Muscle of leg (tissue), 11 donors: Measurements from ENCODE around the gene AGAP3. TPM values are rescaled to one million over a fixed set of nuclear protein-coding genes. Genes with fewer than 3 reads are reported as not detected.

Source experiments
- DNase-seq: peaks from one replicate; pipeline ENCODE4 v3.0.0; 2013
- H3K27ac ChIP-seq: one replicate; pipeline ENCODE4 v1.5.1; 2013; ENCODE audit warnings: mild to moderate bottlenecking, low read length, control low read depth
- H3K27me3 ChIP-seq: one replicate; pipeline ENCODE4 v1.6.1; 2013; ENCODE audit warnings: low read length; ENCODE audit not compliant: control insufficient read depth, insufficient read depth
- H3K36me3 ChIP-seq: one replicate; pipeline ENCODE4 v1.6.1; 2013; ENCODE audit warnings: low read length; ENCODE audit not compliant: control insufficient read depth, insufficient read depth
- H3K4me1 ChIP-seq: one replicate; pipeline ENCODE4 v1.6.1; 2013; ENCODE audit warnings: low read length; ENCODE audit not compliant: control insufficient read depth, insufficient read depth
- H3K4me3 ChIP-seq: one replicate; pipeline ENCODE4 v1.5.1; 2013; ENCODE audit warnings: low read length, control low read depth
- H3K9me3 ChIP-seq: replicated peaks from 2 replicates; pipeline ENCODE4 v1.6.1; 2013; ENCODE audit warnings: low read depth, low read length; ENCODE audit not compliant: control insufficient read depth
- WGBS: methylation state at CpG from one replicate; pipeline ENCODE4 v1.1.5; 2013; ENCODE audit warnings: missing lambda C conversion rate; ENCODE audit not compliant: insufficient coverage; 5-methylcytosine and 5-hydroxymethylcytosine counted together
- polyA plus RNA-seq, 8 donors: library from polyadenylated mRNA; unstranded; fragments of 120-200 nt; gene quantifications; one replicate each; pipeline versions ENCODE4 v1.2.1 to v1.2.3, GENCODE V29; 2013; ENCODE audit warnings: inconsistent platforms in 1 of 8, low replicate concordance in 1 of 8; ENCODE audit not compliant: insufficient read length in 8 of 8, insufficient read depth in 1 of 8
- total RNA-seq: library from RNA; stranded (reverse); fragments of 120-200 nt; gene quantifications from one replicate; pipeline ENCODE4 v1.2.4, GENCODE V29; 2013

AGAP3 gene
- total and polyA plus RNA-seq, 9 donors = 37.0 to 95.4 (median 74.6) TPM

DNA sequence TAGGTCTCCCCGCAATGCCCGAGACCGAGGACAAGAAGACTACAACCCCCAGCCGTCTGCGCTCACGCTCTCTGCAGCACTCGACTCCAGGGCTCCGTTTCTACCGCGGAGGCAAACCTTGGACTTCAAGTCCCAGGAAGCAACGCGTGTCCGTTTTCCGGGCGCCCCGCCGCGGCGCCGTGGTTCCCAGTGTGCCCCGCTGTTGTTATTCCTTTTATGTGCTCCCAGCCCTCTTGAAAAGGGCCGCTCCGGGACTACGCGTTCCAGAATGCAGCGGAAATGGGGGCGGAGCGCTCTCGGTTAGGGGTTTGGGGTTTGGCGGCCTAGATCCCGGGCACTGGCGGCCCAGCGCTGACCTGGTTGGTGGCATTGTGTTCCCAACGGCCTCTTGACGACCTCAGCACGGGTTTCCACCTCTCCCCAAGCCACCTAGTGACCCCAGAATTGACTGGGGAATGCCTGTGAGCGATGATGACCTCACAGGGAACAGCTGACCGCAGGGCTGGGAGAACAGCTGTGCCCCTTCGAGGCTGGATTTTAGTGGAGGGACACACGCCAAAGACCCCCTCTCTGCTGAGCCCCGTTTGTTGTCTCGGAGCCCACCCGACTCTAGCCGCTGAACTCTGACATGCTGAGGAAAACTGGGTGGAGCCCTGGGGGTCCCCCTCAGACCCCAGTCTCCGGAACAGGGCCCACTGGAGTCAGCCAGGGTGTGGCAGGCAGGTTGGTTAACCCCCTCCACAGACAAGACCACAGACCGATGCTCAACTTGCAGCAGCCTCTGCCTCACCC, 28.1 kb upstream of the AGAP3 start:
- H3K4me3 ChIP-seq = peak overlapping the region; percentile 79
- H3K36me3 ChIP-seq = peaks cover 23% of the 10 kb centered on the region
- peaks cover 54% of the 10 kb centered on the region for H3K4me1 ChIP-seq
- H3K27me3 ChIP-seq = no peaks in the 10 kb centered on the region
- peak overlapping the region; percentile 100 for H3K27ac ChIP-seq
- peak; percentile 100 for DNase-seq
- no peaks in the 10 kb centered on the region for H3K9me3 ChIP-seq
- WGBS = under 1% methylated on average over 40 of the region's 46 CpGs

DNA sequence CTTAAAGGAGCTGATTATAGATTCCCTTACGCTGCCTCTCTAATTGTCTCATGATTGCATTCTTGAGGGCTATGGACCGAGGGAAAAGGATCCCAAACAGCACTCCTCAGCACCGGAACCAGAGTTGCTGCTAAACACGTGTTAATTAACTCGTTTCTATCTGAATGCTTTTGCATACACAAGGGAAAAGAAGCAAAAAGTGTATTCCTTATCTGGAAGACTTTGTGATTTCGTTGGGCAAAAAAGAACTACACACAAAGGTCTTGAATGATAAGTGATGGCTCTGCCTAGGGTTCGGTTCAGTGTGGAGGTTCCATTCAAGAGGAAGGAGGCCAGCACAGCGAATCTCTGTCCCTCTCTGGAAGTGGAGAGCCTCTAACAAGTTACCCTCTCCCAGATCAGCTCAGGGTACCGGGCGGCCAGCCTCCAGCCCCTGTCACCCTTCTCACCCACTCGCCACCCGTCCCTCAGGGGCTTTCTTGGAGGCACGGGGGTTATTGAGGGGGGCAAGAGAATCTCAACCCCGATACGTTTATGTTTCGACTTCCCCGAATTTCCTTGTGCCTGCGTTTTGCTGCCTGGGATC, 27.4 kb upstream of the AGAP3 start:
- Histone ChIP-seq H3K4me1 (peaks cover 57% of the 10 kb centered on the region), H3K27me3 (no peaks in the 10 kb centered on the region), H3K36me3 (peaks cover 17% of the 10 kb centered on the region), H3K27ac (peak overlapping the region; percentile 100), H3K4me3 (peak overlapping the region; percentile 79), H3K9me3 (no peaks in the 10 kb centered on the region)
- DNase-seq = peak; percentile 52
- 7% methylated on average over 7 of the region's 18 CpGs for WGBS

DNA sequence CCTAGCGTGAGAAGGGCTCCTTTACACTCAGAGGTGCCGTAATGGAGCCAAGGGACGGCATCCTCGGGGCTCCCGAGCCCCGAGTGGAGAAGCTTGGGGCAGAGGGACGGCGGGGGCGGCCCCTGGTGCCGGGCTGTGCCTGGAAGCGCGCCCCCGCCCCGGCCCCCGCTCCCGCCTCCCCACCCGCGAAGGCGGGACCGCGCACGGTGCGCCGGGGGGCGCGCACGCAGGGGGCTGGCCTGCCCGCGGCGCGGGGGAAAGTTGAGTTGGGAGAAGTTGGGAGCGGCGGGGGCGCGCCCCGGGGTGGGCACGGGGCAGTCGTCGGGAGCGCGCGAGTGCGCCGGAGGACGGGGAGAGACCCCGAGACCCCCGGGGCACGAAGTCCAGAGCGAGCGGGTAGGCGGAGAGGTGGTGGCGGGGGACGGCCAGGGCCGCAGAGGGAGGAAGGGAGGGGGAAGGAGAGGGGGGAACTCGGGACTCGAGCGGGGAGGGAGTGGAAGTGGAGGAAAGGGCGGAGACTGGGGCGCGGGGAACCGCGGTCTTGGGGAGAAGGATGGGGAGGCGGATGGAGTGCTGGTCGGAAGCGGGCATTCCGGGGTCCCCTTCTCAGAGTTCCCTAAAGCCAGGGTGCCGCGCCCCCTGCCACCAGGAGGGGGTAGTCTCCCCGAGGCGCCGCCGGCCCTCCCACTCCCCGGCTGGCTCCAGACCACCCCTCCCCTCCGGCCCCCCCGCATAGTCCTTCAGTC, 26.7 kb upstream of the AGAP3 start, which contains the start of gene SLC4A2:
Gene SLC4A2 (plus strand): TSS at position 223 of the 746 bp plus-strand sequence. CDS start 2,399 bp downstream, outside the sequence.
- peaks cover 17% of the 10 kb centered on the region for H3K36me3 ChIP-seq
- H3K4me1 ChIP-seq = peaks cover 57% of the 10 kb centered on the region
- H3K9me3 ChIP-seq = no peaks in the 10 kb centered on the region
- H3K27ac ChIP-seq = peak within 1 kb of the TSS; percentile 100
- H3K4me3 ChIP-seq = peak within 1 kb of the TSS; percentile 84
- no peaks in the 10 kb centered on the region for H3K27me3 ChIP-seq
- peak; percentile 94 for DNase-seq
- under 1% methylated on average over 65 of the region's 75 CpGs for WGBS

DNA sequence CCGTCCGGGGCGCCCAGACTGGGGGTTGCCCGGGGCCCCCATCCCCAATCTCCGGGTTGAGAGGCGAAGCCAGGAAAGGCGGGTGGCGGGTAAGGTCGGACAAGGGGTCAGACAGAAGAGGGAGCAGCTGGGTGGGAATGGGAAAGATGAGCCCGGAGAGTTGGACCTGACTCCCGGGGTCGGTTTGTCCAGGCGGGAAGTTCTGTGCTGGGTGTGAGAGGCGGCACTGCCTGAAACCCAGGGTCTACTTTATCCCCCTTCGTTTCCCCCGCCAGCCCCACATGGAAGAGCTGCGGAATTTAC, 26.2 kb upstream of the AGAP3 start:
- DNase-seq = no peak
- H3K4me1 ChIP-seq = peaks cover 57% of the 10 kb centered on the region
- peaks cover 22% of the 10 kb centered on the region for H3K36me3 ChIP-seq
- WGBS = 1% methylated on average over 10 of the region's 17 CpGs
- H3K27ac ChIP-seq = peak overlapping the region; percentile 75
- H3K9me3 ChIP-seq = no peaks in the 10 kb centered on the region
- peak overlapping the region; percentile 84 for H3K4me3 ChIP-seq
- H3K27me3 ChIP-seq = no peaks in the 10 kb centered on the region

- Histone ChIP-seq H3K27me3 (no peaks in the 10 kb centered on the region), H3K9me3 (no peaks in the 10 kb centered on the region), H3K4me1 (peaks cover 57% of the 10 kb centered on the region), H3K36me3 (peaks cover 28% of the 10 kb centered on the region), H3K4me3 (peak overlapping the region; percentile 84), H3K27ac (peak overlapping the region; percentile 75)
- 41% methylated on average over 5 of the region's 21 CpGs for WGBS
- no peak for DNase-seq
Observed at GRCh38 chr7:151060416-151061212, 25.7 kb upstream of the AGAP3 start.

GRCh38 chr7:151061213-151062110, 24.8 kb upstream of the AGAP3 start:
- H3K4me3 ChIP-seq = no peak overlapping the region
- peaks cover 34% of the 10 kb centered on the region for H3K36me3 ChIP-seq
- no peak for DNase-seq
- 40% methylated on average over 26 of the region's 33 CpGs for WGBS
- no peaks in the 10 kb centered on the region for H3K27me3 ChIP-seq
- H3K4me1 ChIP-seq = peaks cover 55% of the 10 kb centered on the region
- H3K9me3 ChIP-seq = no peaks in the 10 kb centered on the region
- no peak overlapping the region for H3K27ac ChIP-seq

DNA sequence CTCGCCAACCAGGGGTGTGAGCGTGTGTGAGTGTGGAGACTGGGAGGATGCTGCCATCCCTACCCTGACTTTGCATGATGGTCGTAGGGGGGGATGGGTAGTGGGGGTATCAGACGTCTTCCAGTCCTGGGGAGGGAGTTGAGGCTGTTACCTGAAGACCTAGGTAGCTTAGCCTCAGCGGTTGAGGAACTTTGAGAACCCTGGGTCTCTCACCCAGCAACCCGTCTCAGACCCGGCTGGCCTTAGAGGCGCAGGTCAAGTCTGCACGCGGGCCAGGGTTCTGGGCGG, 24.2 kb upstream of the AGAP3 start:
- peaks cover 49% of the 10 kb centered on the region for H3K4me1 ChIP-seq

GRCh38 chr7:151062399-151063211, 23.7 kb upstream of the AGAP3 start:
- Histone ChIP-seq H3K4me3 (no peak overlapping the region), H3K27me3 (no peaks in the 10 kb centered on the region), H3K36me3 (peaks cover 43% of the 10 kb centered on the region), H3K4me1 (peaks cover 44% of the 10 kb centered on the region), H3K27ac (peak overlapping the region; percentile 45), H3K9me3 (no peaks in the 10 kb centered on the region)
- 22% methylated on average over 18 of the region's 43 CpGs for WGBS
- DNase-seq = no peak

More for the DNA sequence above, 24.2 kb upstream of the AGAP3 start:
- Histone ChIP-seq H3K4me3 (no peak overlapping the region), H3K9me3 (no peaks in the 10 kb centered on the region), H3K27ac (no peak overlapping the region), H3K36me3 (peaks cover 39% of the 10 kb centered on the region), H3K27me3 (no peaks in the 10 kb centered on the region)
- no peak for DNase-seq
- WGBS = 67% methylated on average over 7 of the region's 11 CpGs

DNA sequence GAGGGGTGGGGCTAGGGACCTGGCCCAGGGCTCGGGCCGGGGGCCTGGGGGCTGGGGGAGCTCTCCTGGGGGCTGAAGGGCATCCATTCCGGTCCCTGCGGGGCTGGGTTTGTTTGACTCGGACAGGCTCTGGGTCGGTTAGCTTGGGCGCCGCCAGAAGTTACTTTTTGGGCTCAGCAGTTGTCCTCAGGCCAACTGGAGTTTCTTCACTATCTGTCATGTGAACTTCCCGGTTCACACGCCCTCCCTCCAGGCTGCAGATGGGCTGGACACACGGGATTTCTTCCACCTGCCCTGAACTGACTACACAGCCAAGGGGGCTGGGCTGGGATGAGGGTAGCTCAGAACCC, 23.1 kb upstream of the AGAP3 start:
- peaks cover 44% of the 10 kb centered on the region for H3K4me1 ChIP-seq
- WGBS = 20% methylated on average over 6 of the region's 11 CpGs
- H3K27ac ChIP-seq = peak overlapping the region; percentile 21

More for the DNA sequence above, 23.1 kb upstream of the AGAP3 start:
- peaks cover 49% of the 10 kb centered on the region for H3K36me3 ChIP-seq
- H3K9me3 ChIP-seq = no peaks in the 10 kb centered on the region
- no peak overlapping the region for H3K4me3 ChIP-seq
- peak; percentile 67 for DNase-seq
- H3K27me3 ChIP-seq = no peaks in the 10 kb centered on the region
